A673 (cell line): Measurements from ENCODE around the gene ACTL9.

ENCODE experiments used
- EZH2 ChIP-seq: fragments of 200-600 bp; sonication (generic); IDR thresholded peaks from 2 replicates; pipeline ENCODE4 v1.6.1; 2017; ENCODE audit warnings: borderline replicate concordance, low read depth, mild to moderate bottlenecking, mixed read lengths, antibody characterized with exemption, low read length; ENCODE audit not compliant: poor library complexity, severe bottlenecking
- TF ChIP-seq, protein P1 (sequence below): fragments of 300-800, 200-600 bp; sonication (generic); conservative IDR thresholded peaks from 2 replicates; pipeline ENCODE4 v1.5.1; 2017; ENCODE audit warnings: low read depth, mild to moderate bottlenecking, antibody characterized with exemption, low read length, moderate library complexity, mixed read lengths

GRCh38 chr19:8664671-8665057 lies 33.9 kb downstream of the ACTL9 start:
- TF ChIP-seq, protein P1, sequence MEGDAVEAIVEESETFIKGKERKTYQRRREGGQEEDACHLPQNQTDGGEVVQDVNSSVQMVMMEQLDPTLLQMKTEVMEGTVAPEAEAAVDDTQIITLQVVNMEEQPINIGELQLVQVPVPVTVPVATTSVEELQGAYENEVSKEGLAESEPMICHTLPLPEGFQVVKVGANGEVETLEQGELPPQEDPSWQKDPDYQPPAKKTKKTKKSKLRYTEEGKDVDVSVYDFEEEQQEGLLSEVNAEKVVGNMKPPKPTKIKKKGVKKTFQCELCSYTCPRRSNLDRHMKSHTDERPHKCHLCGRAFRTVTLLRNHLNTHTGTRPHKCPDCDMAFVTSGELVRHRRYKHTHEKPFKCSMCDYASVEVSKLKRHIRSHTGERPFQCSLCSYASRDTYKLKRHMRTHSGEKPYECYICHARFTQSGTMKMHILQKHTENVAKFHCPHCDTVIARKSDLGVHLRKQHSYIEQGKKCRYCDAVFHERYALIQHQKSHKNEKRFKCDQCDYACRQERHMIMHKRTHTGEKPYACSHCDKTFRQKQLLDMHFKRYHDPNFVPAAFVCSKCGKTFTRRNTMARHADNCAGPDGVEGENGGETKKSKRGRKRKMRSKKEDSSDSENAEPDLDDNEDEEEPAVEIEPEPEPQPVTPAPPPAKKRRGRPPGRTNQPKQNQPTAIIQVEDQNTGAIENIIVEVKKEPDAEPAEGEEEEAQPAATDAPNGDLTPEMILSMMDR = no peak
- TF ChIP-seq EZH2 = no peak
